ENCODE data around the gene TACO1.

DNA sequence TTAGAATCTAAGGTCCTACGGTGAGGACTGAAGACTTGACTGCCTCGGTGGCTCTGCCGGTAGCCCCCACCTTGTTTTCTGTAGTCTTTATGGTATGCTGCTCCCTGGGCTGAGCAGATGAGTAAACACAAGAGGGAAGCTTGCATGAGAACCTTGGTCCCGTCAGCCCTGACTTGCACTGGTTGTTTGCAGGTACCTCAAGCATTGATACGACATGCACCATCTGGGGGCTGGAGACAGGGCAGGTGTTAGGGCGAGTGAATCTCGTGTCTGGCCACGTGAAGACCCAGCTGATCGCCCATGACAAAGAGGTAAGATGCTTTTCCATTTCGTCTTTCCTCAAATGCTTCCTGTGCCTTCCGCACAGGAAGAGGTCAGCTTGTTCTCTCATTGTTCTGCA is 21.1 kb upstream of the TACO1 start:
- TF ChIP-seq EZH2 (IDR thresholded peaks at IDR 0.05; ENCODE audit: insufficient read depth, poor library complexity, severe bottlenecking) (no peak), EZH2phosphoT487 (IDR thresholded peaks at IDR 0.05; ENCODE audit: insufficient read depth, low read depth) (no peak)

Measured in GM23248 (cell line).